HEK293 (cell line): Measurements from ENCODE around the gene FAM210A.

Source experiments
- CTCF ChIA-PET: fragments of 350-600 bp; formaldehyde crosslinking; extraction: SDS; loops from one replicate; lab custom pipeline; 2021; ENCODE audit warnings: antibody characterized with exemption; lab: Yijun Ruan, JAX
- POLR2A ChIA-PET: fragments of 300-600 bp; formaldehyde crosslinking; extraction: SDS; loops from one replicate; lab custom pipeline; 2020; ENCODE audit warnings: antibody characterized with exemption, inconsistent platforms; lab: Yijun Ruan, JAX
- H3K27ac ChIP-seq: fragments of 200-500 bp; sonication (Bioruptor generic); 2 replicates; pipeline ENCODE4 v1.5.1; 2014; ENCODE audit warnings: low read depth, low read length, control low read depth, inconsistent platforms; ENCODE audit errors: extremely low read depth
- H3K36me3 ChIP-seq, 2 experiments: fragments of 200-500 bp in 1 of 2; sonication (Bioruptor generic) in 1 of 2; 1 replicate in 1 of 2; 2 replicates in 1 of 2; pipeline ENCODE4 v1.5.1; 2014 to 2017; ENCODE audit warnings: inconsistent platforms in 2 of 2, low read length in 2 of 2; ENCODE audit not compliant: control insufficient read depth in 2 of 2, insufficient read depth in 1 of 2
- H3K4me1 ChIP-seq: fragments of 200-500 bp; sonication (Bioruptor generic); 2 replicates; pipeline ENCODE4 v1.5.1; 2014; ENCODE audit warnings: mild to moderate bottlenecking, low read length, inconsistent platforms; ENCODE audit not compliant: control insufficient read depth, insufficient read depth
- H3K4me3 ChIP-seq: 2 replicates; pipeline ENCODE4 v1.5.1; 2011; ENCODE audit warnings: low read depth, mild to moderate bottlenecking, control low read depth, low read length, moderate library complexity
- H3K9me3 ChIP-seq: fragments of 200-500 bp; sonication (Bioruptor generic); 2 replicates; pipeline ENCODE4 v1.5.1; 2014; ENCODE audit warnings: low read depth, low read length, inconsistent platforms; ENCODE audit not compliant: control insufficient read depth, insufficient read depth
- FEZF1 ChIP-seq: fragments of 450-650 bp; formaldehyde crosslinking; IDR thresholded peaks from 2 replicates; pipeline ENCODE4 v1.5.1; 2016; ENCODE audit warnings: missing biosample characterization, missing genetic modification characterization
- HOXD13 ChIP-seq: sonication (generic); formaldehyde crosslinking; IDR thresholded peaks from 2 replicates; pipeline ENCODE4 v1.8.0; 2022; ENCODE audit warnings: missing genetic modification reagents, borderline replicate concordance
- PBX3 ChIP-seq: sonication (generic); formaldehyde crosslinking; IDR thresholded peaks from 2 replicates; pipeline ENCODE4 v1.8.1; 2022; ENCODE audit warnings: mild to moderate bottlenecking, moderate library complexity, missing genetic modification reagents
- ZBTB8A ChIP-seq: fragments of 450-650 bp; formaldehyde crosslinking; IDR thresholded peaks from 2 replicates; pipeline ENCODE4 v1.5.1; 2016; ENCODE audit warnings: missing biosample characterization, missing genetic modification characterization
- ZFP41 ChIP-seq: fragments of 450-650 bp; formaldehyde crosslinking; IDR thresholded peaks from 2 replicates; pipeline ENCODE4 v1.5.1; 2016; ENCODE audit warnings: missing biosample characterization, missing genetic modification characterization, borderline replicate concordance
- ZNF132 ChIP-seq: fragments of 450-650 bp; formaldehyde crosslinking; IDR thresholded peaks from 2 replicates; pipeline ENCODE4 v1.5.1; 2017; ENCODE audit warnings: missing biosample characterization, missing genetic modification characterization, borderline replicate concordance
- ZNF138 ChIP-seq: fragments of 450-650 bp; formaldehyde crosslinking; IDR thresholded peaks from 2 replicates; pipeline ENCODE4 v1.5.1; 2016; ENCODE audit warnings: missing biosample characterization, missing genetic modification characterization, borderline replicate concordance
- ZNF146 ChIP-seq: fragments of 450-650 bp; formaldehyde crosslinking; IDR thresholded peaks from 2 replicates; pipeline ENCODE4 v1.5.1; 2016; ENCODE audit warnings: missing biosample characterization, missing genetic modification characterization
- ZNF280D ChIP-seq: fragments of 450-650 bp; formaldehyde crosslinking; IDR thresholded peaks from 2 replicates; pipeline ENCODE4 v1.5.1; 2016; ENCODE audit warnings: missing biosample characterization, missing genetic modification characterization
- ZNF324 ChIP-seq: fragments of 450-650 bp; formaldehyde crosslinking; IDR thresholded peaks from 2 replicates; pipeline ENCODE4 v1.5.1; 2016; ENCODE audit warnings: missing biosample characterization, missing genetic modification characterization
- ZNF354C ChIP-seq: fragments of 450-650 bp; formaldehyde crosslinking; IDR thresholded peaks from 2 replicates; pipeline ENCODE4 v1.5.1; 2016; ENCODE audit warnings: missing biosample characterization, missing genetic modification characterization, low read depth, borderline replicate concordance
- ZNF37A ChIP-seq: fragments of 450-650 bp; IDR thresholded peaks from 2 replicates; pipeline ENCODE4 v1.5.1; 2018; ENCODE audit warnings: missing biosample characterization, missing genetic modification characterization
- ZNF513 ChIP-seq: fragments of 450-650 bp; IDR thresholded peaks from 2 replicates; pipeline ENCODE4 v1.5.1; 2018; ENCODE audit warnings: missing biosample characterization, missing genetic modification characterization
- ZNF529 ChIP-seq: fragments of 450-650 bp; formaldehyde crosslinking; IDR thresholded peaks from 2 replicates; pipeline ENCODE4 v1.5.1; 2017; ENCODE audit warnings: missing genetic modification characterization, missing biosample characterization; ENCODE audit not compliant: insufficient replicate concordance
- ZNF530 ChIP-seq: fragments of 450-650 bp; formaldehyde crosslinking; IDR thresholded peaks from 2 replicates; pipeline ENCODE4 v1.5.1; 2016; ENCODE audit warnings: low read depth, missing biosample characterization, missing genetic modification characterization
- ZNF555 ChIP-seq: fragments of 450-650 bp; formaldehyde crosslinking; conservative IDR thresholded peaks from 2 replicates; pipeline ENCODE4 v1.5.1; 2017; ENCODE audit warnings: missing biosample characterization, mild to moderate bottlenecking, missing genetic modification characterization, inconsistent platforms
- ZNF707 ChIP-seq: fragments of 450-650 bp; formaldehyde crosslinking; IDR thresholded peaks from 2 replicates; pipeline ENCODE4 v1.5.1; 2016; ENCODE audit warnings: missing biosample characterization, missing genetic modification characterization
- TF ChIP-seq, protein P1 (sequence below): fragments of 450-650 bp; formaldehyde crosslinking; IDR thresholded peaks from 2 replicates; pipeline ENCODE4 v1.5.1; 2016; ENCODE audit warnings: missing biosample characterization, missing genetic modification characterization
- TF ChIP-seq, protein P2 (sequence below): fragments of 450-650 bp; formaldehyde crosslinking; IDR thresholded peaks from 2 replicates; pipeline ENCODE4 v1.5.1; 2016; ENCODE audit warnings: missing biosample characterization, missing genetic modification characterization, low read depth
- TF ChIP-seq, protein P3 (sequence below): fragments of 450-650 bp; formaldehyde crosslinking; IDR thresholded peaks from 2 replicates; pipeline ENCODE4 v1.5.1; 2016; ENCODE audit warnings: missing biosample characterization, missing genetic modification characterization
- TF ChIP-seq, protein P4 (sequence below): fragments of 450-650 bp; formaldehyde crosslinking; IDR thresholded peaks from 2 replicates; pipeline ENCODE4 v1.5.1; 2017; ENCODE audit warnings: missing biosample characterization, missing genetic modification characterization

The FAM210A gene

GRCh38 chr18:13645093-13645492 lies 81.3 kb downstream of the FAM210A start (continued):
- no peak for TF ChIP-seq ZNF280D (tag by site-specific recombination)

GRCh38 chr18:13643261-13643751 lies 83.1 kb downstream of the FAM210A start:
- no peaks in the 10 kb centered on the region for H3K36me3 ChIP-seq
- no peak overlapping the region for H3K27ac ChIP-seq
- TF ChIP-seq ZBTB8A (tag by site-specific recombination) (no peak), ZNF146 (tag by site-specific recombination) (no peak), ZNF354C (tag by site-specific recombination) (no peak), ZNF555 (tag by site-specific recombination) (no peak), ZNF529 (tag by site-specific recombination) (no peak), ZNF132 (no peak), HOXD13 (no peak), ZFP41 (no peak)
- TF ChIP-seq, protein P1, sequence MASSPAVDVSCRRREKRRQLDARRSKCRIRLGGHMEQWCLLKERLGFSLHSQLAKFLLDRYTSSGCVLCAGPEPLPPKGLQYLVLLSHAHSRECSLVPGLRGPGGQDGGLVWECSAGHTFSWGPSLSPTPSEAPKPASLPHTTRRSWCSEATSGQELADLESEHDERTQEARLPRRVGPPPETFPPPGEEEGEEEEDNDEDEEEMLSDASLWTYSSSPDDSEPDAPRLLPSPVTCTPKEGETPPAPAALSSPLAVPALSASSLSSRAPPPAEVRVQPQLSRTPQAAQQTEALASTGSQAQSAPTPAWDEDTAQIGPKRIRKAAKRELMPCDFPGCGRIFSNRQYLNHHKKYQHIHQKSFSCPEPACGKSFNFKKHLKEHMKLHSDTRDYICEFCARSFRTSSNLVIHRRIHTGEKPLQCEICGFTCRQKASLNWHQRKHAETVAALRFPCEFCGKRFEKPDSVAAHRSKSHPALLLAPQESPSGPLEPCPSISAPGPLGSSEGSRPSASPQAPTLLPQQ, result no peak
- TF ChIP-seq, protein P2, sequence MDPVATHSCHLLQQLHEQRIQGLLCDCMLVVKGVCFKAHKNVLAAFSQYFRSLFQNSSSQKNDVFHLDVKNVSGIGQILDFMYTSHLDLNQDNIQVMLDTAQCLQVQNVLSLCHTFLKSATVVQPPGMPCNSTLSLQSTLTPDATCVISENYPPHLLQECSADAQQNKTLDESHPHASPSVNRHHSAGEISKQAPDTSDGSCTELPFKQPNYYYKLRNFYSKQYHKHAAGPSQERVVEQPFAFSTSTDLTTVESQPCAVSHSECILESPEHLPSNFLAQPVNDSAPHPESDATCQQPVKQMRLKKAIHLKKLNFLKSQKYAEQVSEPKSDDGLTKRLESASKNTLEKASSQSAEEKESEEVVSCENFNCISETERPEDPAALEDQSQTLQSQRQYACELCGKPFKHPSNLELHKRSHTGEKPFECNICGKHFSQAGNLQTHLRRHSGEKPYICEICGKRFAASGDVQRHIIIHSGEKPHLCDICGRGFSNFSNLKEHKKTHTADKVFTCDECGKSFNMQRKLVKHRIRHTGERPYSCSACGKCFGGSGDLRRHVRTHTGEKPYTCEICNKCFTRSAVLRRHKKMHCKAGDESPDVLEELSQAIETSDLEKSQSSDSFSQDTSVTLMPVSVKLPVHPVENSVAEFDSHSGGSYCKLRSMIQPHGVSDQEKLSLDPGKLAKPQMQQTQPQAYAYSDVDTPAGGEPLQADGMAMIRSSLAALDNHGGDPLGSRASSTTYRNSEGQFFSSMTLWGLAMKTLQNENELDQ (tag by site-specific recombination), result no peak
- TF ChIP-seq, protein P3, sequence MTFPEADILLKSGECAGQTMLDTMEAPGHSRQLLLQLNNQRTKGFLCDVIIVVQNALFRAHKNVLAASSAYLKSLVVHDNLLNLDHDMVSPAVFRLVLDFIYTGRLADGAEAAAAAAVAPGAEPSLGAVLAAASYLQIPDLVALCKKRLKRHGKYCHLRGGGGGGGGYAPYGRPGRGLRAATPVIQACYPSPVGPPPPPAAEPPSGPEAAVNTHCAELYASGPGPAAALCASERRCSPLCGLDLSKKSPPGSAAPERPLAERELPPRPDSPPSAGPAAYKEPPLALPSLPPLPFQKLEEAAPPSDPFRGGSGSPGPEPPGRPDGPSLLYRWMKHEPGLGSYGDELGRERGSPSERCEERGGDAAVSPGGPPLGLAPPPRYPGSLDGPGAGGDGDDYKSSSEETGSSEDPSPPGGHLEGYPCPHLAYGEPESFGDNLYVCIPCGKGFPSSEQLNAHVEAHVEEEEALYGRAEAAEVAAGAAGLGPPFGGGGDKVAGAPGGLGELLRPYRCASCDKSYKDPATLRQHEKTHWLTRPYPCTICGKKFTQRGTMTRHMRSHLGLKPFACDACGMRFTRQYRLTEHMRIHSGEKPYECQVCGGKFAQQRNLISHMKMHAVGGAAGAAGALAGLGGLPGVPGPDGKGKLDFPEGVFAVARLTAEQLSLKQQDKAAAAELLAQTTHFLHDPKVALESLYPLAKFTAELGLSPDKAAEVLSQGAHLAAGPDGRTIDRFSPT (tag by site-specific recombination), result no peak
- CTCF ChIA-PET, result interaction anchor here (0.6 kb wide), 1 partner anchor 1354 kb away, joined by 3 read pairs; no protein-coding TSS in a partner anchor
- no peaks in the 10 kb centered on the region for H3K4me1 ChIP-seq
- POLR2A ChIA-PET, result no interaction called here
- H3K4me3 ChIP-seq, result no peak overlapping the region
- no peaks in the 10 kb centered on the region for H3K9me3 ChIP-seq

DNA sequence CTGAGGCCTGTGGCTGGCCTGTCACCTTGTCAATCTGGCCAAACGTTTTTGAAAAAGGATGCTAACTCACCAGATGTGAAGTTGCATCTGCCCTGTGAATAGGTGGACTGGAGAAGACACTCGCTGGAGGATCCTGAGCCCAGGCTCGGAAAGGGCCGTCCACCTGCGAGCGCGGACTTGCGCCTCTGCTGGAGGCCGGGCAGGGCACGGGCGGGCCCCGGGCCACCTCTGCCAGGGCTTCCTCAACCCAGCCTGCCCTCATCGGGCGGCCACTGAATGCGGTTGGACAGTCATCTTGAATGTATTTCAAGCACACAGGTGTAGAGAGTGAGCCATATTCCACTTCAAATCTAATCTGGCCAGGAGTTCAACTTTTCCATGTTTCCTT lies 83.9 kb downstream of the FAM210A start:
- no peaks in the 10 kb centered on the region for H3K36me3 ChIP-seq
- ChIA-PET POLR2A (no interaction called here), CTCF (no interaction called here)
- no peak overlapping the region for H3K4me3 ChIP-seq
- no peaks in the 10 kb centered on the region for H3K9me3 ChIP-seq
- no peak overlapping the region for H3K27ac ChIP-seq
- H3K4me1 ChIP-seq, result no peaks in the 10 kb centered on the region
- TF ChIP-seq ZNF707, result no peak
- no peak for TF ChIP-seq ZNF138 (tag by site-specific recombination)
- TF ChIP-seq PBX3 (CRISPR knock-in tag), result no peak
- TF ChIP-seq ZNF37A (tag by site-specific recombination), result no peak
- TF ChIP-seq FEZF1 (tag by site-specific recombination), result no peak
- TF ChIP-seq ZNF530 (tag by site-specific recombination), result no peak
- TF ChIP-seq, protein P4, sequence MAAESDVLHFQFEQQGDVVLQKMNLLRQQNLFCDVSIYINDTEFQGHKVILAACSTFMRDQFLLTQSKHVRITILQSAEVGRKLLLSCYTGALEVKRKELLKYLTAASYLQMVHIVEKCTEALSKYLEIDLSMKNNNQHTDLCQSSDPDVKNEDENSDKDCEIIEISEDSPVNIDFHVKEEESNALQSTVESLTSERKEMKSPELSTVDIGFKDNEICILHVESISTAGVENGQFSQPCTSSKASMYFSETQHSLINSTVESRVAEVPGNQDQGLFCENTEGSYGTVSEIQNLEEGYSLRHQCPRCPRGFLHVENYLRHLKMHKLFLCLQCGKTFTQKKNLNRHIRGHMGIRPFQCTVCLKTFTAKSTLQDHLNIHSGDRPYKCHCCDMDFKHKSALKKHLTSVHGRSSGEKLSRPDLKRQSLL, result no peak
- no peak for TF ChIP-seq ZNF513 (tag by site-specific recombination)
- no peak for TF ChIP-seq ZNF324 (tag by site-specific recombination)
